SKM-1 treated with dmso at 0.1 percent for 144 hours (cell line): ENCODE results near the gene NXF2.
"Not testable (repeated sequence)": the region's sequence is repeated elsewhere in the genome, so short reads cannot be mapped to it uniquely, and the experiment has no call there.

Source experiments
- DNase-seq: peaks from one replicate; lab custom pipeline; 2025; ENCODE audit not compliant: unreplicated experiment; lab: John Stamatoyannopoulos, UW

Gene NXF2, protein sequence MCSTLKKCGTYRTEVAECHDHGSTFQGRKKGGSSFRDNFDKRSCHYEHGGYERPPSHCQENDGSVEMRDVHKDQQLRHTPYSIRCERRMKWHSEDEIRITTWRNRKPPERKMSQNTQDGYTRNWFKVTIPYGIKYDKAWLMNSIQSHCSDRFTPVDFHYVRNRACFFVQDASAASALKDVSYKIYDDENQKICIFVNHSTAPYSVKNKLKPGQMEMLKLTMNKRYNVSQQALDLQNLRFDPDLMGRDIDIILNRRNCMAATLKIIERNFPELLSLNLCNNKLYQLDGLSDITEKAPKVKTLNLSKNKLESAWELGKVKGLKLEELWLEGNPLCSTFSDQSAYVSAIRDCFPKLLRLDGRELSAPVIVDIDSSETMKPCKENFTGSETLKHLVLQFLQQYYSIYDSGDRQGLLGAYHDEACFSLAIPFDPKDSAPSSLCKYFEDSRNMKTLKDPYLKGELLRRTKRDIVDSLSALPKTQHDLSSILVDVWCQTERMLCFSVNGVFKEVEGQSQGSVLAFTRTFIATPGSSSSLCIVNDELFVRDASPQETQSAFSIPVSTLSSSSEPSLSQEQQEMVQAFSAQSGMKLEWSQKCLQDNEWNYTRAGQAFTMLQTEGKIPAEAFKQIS

DNA sequence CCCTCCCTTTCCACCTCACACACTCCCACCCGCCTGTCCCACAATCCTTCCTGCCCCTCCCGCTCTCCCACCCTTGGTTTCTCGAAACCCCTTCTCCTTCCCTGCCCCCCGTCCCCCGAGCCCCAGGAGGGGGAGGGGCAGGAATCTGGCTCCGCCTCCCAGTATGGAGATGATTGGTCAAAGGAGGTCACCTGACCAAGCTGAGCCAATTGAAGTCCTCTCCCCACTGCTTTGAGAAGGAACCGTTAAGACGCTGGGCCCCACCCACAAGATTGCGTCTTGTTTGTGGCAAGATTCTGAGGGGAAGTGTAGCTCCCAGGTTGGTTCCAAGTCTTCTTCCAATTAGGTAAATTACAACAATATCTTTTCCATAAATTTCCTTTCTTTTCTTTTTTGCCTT is at the start of gene NXF2:
NXF2 (plus strand) TSS at position 275 of the 400 bp plus-strand sequence. CDS start 59,912 bp downstream, outside the sequence.
- not testable (repeated sequence) for DNase-seq

DNA sequence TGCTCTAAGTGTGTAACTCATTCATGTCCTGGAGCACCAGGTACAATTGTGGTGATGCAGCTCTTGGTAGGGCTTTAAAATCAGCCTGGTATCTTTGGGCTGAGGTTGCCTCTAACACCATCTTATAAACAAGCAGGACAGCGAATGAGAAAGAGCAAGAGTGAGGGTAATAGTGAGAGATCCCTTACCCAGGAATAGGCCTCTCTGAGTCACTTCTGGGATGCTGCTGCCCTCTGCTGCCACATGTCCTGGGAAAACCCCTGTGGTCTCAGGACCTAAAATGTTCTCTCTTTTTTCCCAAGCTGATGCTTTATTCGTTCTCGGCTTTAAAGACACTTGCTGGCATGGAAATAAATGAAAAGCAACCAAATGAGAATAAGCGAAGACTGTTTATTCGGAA is 39.0 kb upstream of the NXF2 start:
- not testable (repeated sequence) for DNase-seq

DNA sequence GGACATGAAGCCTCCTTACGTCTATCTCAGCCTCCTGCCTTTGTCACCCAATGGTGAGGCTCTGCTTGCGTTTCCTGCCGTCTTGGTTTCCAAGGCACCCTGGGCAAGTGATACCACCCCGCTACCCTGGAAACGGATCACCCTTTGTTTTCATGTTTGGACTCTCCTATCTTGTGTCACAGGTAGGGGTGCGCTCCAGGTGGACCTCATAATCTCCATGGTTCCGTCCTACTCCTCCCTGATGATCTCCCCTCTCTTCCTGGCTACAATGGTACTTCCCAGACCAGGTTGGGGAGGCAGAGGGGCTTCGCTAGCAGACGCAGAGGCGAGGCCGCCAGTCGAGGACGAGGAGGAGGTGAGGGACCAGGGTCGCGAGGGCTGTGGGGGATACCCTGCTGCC is 32.0 kb upstream of the NXF2 start, which contains the start of gene TCP11X1:
TCP11X1 (plus strand) TSS at position 316 of the 400 bp plus-strand sequence.
- DNase-seq: not testable (repeated sequence)

DNA sequence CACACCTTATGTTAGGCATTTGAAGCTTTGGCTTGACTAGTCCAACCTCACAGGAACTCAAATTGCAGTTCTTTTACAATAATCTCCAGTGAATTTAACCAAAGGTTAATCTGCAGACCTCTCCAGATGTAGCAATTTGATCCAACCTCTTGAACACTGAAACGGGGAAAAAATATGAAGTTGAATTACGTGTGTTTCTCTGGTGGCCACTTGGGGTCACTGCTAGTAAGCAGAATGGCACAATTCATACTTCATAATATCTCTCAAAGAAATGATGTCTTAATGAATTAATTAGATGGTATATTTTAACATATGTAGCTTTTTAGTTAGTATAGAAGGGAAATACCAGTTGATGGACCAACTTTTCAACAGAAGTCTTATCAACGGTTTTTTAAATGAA is 30.5 kb upstream of the NXF2 start:
- not testable (repeated sequence) for DNase-seq

DNA sequence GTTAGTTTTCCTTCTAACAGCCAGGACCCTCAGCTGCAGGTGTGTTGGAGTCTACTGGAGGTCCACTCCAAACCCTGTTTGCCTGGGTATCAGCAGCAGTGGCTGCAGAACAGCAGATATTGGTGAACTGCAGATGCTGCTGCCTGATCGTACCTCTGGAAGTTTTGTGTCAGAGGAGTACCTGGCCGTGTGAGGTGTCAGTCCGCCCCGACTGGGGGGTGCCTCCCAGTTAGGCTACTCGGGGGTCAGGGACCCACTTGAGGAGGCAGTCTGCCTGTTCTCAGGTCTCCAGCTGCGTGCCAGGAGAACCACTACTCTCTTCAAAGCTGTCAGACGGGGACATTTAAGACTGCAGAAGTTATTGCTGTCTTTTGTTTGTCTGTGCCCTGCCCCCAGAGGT is 11.3 kb upstream of the NXF2 start:
- DNase-seq: not testable (repeated sequence)

DNA sequence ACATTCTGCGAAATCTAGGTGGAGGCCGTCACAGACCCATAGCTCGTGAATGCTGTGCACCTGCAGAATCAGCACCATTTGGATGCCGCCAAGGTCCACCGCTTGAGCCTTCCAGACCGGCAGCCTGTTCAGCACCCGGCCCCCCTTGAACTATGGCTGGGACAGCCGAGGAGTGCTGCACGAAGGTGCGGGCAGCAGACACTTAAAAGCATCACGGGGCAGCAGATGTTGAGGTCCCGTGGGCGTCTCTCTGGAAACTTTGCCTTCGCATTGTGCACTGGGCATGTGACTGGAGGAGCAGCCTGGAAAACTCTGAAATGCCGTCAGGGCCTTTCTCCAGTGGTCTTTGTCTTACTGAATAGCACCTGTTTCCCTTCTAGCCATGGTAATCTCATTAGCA is 6.7 kb upstream of the NXF2 start:
- not testable (repeated sequence) for DNase-seq

DNA sequence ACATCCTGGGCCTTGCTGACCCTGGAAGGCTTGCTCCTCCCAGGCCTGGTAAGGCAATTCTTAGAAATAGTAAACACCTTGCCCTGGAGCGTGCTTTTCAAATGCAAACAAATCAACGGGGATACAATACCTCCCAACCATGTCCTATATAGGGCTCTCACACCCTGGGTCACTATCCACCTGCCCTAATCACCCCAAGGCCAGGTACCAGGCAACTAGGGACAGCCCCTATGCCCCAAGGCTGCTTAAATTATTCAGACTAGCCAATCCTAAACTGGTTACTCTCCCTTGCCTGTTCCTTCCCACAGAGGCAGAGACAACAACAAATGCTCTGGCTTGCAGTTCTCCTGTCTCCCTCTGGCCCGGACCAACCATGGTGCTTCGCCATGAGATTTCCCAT is 25.3 kb downstream of the NXF2 start:
- DNase-seq: not testable (repeated sequence)

DNA sequence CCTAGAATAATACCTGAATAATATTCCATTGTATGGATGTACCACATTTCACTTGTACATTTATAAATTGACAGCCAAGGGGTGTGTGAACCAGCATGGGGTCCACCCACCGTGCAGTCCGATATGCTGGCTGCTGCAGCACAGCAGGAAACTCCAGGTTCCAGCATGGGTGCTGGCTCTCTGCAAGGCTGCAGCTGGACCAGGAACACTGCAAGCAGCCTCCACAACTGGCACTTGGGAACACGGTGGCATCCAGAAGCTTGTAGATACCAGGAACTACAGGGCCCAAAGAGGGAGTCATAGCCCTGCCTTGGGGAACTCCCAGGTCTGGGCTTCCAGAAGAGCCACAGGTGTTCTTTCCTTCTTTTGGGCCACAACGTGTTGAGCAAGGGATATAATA is 91.2 kb downstream of the NXF2 start:
- DNase-seq: no peak

DNA sequence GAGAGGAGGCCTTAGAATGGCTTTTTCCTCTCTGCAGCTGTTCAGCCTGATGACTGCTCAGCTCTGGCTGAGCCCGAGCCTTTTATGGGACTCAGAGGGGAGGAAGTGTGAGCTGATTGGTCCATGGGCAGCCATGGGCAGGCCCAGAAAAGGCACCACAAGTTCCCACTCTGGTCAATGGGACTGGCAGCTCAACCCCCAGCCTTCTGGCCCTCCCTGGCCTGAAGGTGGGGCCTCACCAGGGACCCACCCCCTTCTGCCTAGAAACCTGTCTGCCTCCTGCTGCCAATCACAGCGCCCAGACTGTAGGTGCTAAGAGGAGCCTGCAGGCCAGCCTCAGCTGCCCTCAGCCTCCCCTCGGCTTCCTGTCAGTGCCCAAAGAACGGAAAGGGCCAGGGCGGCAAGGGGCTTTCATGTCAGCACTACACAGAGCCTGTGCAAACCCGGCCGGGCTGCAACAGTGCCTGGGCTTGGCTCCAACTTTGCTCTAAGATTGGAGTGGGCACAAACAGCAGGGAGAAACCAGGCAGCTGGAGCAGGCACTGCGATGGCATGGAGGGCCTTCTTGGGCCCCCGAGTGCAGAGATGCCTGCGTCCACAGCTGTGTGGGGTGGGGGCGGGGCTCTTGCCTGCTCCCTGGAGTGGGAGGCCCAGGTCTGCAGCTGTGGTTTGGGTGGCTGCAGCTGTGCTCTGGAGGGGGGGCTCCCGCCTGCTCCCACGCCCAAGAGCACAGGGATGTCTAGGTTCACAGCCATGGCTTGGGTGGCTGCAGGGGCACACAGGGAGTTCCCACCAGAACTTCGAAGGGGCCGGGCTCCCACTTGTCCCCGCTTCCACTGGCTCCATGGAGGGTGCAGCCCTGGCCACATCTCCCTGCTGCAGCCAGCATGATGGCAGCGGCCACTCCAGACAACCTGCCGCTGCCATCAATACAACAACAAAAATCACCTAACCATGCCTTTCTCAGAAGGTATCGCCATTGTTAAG is 92.6 kb downstream of the NXF2 start:
- DNase-seq: no peak

DNA sequence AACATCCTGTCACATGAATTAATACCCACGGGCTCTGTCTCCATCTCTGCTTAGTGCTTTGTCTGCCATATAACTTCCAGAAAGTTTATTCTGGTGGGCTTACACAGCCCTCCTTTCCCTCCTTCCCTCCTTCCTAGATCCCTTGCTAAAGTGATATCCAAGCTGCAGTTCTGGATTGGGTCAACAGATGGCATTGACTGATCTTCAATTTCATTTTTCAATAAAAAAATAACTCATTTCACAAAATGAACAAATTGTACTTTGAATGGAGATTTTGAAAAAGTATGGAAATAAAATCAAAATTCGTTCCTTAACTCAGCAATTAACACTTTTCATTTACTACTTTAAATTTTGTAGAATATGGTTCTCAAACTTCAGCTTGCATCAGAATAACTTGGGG is 94.9 kb downstream of the NXF2 start:
- DNase-seq: no peak

DNA sequence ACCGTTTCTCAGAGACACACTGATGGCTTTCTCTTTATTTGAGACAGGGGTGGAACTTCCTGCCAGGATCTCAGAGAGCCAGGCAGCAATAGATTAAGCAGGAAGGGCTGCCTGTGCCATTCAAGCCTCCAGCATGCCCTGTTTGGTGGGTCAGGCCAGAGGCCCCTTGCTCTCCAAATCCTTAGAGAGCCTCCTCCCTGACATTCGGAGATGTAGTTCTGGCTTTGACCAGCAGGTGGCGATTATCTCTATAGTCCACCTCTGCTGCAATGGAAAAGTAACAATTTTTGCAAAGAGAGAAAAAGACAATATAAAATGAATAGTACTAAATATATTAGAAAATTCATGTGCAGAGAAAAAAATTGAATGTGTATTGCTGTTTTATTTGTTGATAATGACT is 98.9 kb downstream of the NXF2 start:
- DNase-seq: no peak
